NCI-H2029 (cell line): ENCODE measurements around the gene GALNT17.

Source experiments
- DNase-seq: peaks from one replicate; lab custom pipeline; 2025; lab: John Stamatoyannopoulos, UW

The GALNT17 gene

DNA sequence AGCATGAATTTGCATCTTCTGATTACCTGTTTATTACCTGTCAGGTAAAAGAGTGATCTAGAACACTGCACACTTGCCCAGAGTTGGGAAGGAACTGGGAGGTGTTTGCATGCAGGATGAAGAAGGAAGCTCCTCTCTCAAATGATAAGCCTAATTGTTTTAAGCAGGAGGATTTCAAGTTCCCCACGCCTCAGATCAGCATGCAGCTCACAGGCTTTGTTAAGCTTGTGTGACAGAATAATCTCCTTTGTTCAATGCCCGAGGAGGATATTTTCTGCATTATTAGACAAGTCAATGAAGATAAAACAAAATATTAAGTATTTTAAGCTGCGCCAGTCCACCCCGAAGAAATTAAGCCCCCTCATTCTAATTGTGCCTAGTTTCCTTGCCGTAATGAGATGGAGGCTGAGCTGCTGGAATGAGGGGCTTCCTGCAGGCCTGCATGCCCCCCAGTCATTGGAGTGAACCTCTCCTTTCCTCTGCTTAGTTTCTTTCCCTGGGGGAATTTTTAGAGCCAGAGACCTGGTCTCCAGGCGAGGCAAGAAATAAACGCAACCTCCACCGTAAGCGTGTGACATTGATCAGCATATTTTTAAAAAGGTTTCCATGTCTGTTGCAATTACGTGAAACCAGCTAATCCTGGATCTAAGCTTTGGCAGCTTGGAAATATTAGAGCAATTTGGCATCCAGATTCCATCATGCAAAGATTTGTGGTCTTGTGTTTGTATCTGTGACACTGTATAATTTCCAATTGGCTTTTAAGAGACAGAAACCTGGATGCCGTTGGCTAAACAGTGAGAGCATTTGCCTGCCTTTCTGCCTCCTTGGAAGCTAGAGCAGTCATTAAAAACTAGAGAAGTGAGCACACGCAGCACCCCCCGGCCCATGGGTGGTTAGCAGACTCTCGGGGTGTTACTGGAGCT is 376.0 kb downstream of the GALNT17 start:
- no peak for DNase-seq

DNA sequence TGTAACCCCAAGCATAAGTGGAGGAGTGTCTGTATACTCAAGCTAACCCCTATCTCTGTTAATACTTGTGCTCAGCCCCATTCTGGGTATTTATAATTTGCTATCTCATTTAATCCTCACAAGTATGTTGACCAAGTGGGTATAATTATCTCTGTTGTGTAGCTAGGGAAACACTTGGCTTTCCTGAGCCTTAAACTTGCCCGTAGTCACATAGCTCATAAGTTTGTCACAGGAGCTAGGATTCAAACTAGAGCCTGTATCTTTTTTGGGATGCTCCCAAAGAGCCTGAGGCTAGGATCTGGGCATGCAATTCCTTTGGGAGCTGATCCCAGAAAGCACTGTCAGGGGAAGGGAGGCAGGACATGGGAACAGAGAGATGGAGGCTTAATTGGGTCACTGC is 377.4 kb downstream of the GALNT17 start:
- no peak for DNase-seq

DNA sequence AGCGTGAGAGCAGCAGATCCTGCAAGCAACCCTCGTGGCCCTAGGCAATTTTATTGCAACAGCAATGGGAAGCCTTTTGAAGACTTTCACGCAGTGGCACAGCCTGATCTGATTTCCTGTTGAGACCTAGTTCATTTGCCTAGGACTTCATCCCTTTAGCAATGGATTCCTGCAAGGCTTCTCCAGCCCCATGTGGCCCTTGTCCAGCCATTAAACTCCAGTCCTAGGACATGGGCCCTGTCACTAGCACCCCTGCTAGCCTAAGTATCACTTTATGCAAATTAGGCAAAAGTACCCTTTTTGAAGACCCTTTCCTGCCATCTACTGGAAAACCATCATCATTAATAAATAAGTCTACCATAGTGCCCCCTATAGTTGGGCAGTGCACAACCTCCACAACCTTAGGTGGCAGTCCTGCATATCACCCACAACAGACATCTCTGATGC is 379.4 kb downstream of the GALNT17 start:
- peak; percentile 9 for DNase-seq

DNA sequence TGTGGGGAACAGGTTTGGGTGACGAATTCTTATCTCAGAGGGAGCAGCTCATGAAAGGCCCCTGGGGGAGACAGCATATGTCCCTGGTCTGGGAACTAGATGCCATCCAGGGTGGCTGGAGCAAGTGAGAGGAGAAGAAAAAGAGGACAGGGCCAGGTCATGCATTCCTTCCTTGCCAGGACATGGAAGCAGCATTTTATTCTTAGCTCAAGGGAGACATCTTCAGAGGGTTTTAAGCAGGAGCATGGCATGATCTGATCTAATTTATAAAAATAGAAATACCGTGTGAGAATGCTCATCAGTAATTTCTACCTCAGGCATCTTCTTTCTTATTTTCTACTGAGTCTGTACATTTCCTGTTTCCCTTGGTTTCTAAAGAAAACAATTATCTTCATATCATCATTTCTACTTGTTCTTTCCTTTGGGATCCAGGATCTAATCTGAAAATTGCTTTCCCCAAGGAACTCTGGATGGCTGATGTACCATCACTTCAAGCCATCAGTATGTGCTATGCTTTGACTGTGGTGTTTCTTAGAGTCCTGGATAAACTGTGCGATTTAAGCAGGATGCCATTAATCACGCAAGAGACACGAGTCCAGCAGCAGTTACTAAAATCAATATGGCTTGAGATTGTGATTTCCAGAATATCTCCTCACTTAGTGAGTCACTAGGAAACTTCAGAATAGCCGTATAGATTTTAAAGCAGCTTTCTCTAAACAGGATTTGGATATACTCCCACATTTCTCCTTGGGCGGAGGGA is 386.2 kb downstream of the GALNT17 start:
- no peak for DNase-seq

DNA sequence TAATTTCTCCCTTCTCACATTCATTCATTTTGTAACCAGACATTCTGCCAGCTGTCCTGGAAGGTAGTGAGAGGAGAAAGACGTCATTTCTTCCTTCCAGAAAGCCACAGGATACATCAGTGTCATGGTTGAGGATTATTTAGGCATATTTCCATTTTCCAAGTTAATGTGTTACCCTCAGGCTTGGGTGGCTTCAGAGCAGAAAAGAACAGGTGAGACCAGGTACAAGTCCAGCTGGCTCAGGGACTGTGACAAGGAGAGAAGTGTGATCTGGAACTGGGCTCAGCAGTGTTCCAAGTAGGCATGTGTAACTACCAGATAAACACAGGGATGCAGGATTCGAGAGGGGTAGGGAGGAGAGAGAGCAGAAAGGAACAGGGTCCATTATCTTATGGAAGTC is 386.9 kb downstream of the GALNT17 start:
- no peak for DNase-seq

DNA sequence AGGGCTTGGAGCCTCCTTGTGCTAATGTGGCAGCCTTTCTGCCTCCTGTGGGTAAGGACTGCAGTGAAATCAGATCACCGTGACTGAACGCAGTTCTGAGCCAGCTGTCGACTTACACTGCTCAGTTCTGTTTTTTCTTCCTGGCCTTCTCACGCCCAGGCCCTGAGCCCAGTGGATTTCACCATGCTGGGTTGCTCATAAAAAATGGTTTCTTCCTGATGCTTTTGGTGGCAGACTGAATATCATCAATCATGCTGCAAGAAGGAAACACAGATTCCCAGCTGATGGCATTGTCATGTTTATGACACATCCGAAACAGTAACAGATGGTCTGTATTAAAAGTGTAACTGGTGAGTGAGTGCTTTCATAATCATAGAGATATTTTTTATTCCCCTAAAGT is 389.6 kb downstream of the GALNT17 start:
- no peak for DNase-seq

DNA sequence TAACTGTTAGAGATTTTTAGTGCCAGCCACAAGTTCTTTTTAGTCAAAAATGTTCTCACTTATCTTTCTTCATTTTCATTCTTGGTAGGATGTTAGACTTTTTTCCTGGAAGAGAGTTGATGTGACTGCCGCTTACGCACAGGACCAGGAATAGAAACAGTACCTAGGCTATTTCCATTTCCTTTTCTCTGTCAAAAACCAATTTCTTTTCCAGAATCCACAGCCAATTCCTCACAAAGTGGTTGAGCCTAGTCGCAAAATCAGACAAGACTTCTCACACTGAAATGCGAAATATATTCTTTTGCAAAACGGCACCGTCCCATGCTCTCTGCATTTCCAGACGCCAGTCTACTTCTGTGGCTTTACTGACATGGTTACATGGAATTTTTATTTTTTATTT is 394.2 kb downstream of the GALNT17 start:
- no peak for DNase-seq

DNA sequence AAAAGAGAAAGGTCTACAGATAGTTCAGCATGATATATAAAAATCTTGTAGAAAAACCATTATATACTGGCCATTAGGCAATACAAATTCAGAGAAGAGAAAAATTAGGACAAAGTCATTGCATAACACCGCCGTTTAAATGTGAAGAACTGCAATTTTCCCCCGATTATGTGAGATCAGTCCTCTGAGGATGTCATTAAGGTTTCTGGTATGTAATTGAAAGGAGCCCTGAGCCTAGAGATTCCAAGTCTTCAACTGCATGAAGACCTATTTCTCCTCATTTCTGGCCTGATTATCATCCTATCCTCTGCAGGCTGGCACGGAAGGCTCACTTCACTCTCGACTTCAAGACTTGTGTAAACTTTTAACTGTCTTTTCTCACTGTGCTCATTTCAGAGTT is 395.3 kb downstream of the GALNT17 start:
- DNase-seq = no peak

DNA sequence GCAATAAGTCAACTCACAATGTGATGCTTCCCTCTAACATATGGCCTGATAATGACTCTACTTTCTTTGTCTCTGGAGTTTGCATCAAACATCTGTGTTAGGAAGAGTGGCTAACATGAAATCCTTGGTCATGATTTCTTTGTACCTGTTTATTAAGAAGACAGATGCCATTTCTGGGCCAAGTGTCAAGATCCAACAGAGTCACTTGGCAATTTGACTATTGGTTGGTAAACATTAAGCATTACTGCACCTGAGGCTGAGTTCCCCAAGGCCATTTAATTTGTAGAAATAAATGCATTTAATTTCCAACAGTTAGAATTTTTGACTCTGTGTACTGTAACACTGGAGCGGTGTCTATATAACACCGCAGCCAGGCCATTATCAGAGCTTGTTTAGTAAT is 403.7 kb downstream of the GALNT17 start:
- no peak for DNase-seq

DNA sequence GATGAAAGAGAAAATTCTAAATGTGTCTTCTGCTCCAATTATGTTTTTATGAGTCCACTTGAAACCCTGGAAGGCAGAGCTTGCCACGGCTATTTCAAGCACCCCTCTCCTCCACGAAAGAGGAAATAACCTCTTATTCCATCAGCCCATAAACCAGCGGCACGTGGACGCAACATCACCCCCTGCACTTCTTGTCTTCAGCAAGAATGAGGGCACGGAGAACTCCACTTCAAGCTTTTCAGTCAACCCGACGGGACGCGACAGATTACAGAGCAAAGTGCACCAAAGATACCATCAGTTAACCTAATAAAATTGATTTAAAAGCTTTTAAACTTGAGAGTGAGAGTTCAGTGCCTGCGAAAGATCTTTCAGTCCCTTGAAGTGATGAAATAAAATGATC is 406.3 kb downstream of the GALNT17 start:
- no peak for DNase-seq

DNA sequence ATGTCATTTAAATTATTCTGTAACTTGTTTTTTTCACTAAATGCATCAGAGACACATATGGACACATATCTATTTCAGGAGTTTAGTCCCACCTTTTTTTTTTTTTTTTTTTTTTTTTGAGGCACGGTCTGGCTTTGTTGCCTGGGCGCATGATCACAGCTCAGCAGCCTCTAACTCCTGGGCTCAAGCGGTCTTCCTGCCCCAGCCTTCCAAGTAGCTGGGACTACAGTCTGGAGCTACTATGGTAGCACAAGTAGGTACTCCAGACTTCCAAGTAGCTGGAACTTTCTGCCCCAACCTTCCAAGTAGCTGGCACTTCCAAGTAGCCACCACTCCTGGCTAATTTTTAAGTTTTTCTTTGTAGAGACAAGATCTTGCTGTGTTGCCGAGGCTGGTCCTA is 407.7 kb downstream of the GALNT17 start:
- no peak for DNase-seq

DNA sequence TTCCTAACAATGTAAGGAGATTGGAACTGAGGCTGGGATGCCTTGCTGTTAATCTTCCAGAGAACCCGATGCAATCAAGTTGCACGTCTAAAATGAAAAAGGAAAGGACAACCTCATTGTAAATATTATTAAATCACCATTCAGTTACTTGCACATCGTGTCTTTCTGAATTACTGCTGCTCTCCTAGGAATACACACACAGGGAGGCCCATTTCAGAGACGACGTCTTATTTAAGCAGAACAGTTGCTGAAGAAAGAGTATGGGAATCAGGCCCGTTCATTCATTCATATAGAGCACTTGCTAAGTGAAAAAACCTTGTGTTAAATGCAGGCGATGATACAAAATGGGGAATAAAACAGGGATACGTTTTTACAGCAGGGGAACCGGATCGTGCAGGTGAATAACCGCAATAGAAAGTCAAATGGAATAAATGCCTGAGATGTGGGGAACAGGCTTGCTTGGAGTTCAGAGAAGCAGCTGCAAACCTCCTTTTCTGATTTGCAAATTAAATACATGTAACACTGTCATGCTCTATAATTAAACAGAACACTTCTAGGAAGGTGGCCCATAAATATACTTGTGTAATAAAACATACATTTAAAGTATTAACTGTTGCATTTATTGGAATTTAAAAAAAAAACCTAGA is 409.9 kb downstream of the GALNT17 start:
- DNase-seq = no peak

DNA sequence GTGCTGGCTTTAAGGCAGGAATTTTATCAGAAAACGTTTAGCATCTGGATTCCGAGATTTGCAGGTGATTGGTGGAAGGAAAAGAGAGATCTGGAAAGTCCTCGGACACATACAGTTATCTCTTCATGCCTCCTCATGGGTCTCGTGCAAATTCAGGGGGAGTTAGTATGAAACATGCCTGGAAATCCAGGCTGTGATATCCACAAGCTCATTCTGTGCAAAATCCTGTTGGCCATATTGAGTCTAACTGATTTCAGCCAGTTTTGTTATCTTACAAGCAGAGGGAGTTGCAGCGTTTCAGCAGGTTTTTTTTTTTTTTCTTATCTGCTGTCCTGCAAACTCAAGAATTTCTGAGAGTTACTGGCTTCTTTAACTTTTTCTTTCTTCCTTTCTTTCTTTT is 411.5 kb downstream of the GALNT17 start:
- no peak for DNase-seq

DNA sequence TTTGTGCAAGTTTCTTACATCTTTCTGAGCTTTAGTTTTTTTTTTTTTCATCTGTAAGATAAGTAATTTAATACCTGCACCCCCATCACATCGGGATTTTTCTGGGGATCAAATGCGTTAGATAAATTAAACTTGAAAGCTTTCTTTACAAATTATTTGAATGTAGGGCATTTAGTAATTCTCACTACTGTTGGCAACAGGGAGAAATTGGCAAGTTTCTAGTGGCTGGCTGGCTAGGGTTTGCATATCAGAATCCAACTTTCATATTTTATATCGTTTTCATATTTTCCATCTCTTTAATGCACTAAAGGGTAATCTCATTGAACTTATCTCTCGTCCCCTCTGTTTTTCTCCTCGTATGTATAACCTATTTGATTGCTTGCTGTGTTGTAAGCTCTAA is 412.9 kb downstream of the GALNT17 start:
- DNase-seq = no peak

DNA sequence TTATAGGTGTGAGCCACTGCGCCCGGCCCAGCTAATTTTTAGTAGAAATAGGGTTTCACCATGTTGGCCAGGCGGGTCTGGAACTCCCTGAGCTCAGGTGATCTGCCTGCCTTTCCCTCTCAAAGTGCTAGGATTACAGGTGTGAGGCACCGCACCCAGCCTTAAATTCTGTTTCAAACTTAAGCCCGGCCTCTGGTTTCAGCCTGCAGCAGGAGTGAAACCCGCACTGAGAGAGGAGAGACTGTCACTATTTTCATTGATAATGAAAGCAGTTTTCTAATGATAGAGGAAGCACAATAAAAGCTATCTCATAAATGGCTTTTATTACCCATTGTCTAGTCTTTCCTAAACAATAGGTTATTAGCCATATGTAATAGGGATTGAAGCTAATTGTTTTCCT is 415.5 kb downstream of the GALNT17 start:
- DNase-seq = no peak

DNA sequence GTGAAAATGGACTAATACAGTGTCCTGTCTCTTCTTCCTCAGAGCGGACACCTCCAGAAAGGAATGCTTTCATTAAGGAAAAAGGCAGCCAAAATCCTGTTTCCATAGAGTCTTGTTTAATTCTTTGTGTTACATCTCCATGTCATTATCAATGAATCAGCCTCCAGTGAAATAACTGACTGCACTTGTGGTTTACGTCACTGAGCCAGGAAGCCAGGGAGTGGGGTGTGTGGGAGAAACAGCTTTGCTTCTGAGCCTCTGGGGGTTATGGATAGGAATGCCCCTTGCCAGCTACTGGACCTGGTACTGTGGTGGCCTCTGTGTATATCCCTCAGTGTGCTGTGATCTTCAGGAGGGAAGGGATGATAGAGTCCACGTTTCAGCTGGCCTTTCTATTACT is 416.8 kb downstream of the GALNT17 start:
- no peak for DNase-seq

DNA sequence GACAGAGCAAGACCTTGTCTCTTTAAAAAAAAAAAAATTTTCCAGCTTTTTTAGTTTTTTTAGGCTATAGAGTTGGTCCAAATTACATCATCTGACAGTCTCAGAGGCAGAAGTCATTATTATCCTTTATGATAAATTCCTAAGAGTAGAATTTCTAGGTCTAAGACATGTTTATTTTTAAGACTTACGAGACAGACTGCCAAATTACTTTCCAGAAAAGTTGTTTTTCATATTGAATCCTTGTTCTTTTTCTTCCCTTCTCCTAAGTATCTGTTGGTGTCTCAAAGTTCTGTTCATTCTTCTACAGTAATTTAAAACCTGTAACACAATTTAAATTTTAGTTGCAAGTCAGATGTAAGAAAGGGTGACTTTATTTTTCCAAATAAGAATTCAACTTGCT is 421.4 kb downstream of the GALNT17 start:
- DNase-seq = no peak

DNA sequence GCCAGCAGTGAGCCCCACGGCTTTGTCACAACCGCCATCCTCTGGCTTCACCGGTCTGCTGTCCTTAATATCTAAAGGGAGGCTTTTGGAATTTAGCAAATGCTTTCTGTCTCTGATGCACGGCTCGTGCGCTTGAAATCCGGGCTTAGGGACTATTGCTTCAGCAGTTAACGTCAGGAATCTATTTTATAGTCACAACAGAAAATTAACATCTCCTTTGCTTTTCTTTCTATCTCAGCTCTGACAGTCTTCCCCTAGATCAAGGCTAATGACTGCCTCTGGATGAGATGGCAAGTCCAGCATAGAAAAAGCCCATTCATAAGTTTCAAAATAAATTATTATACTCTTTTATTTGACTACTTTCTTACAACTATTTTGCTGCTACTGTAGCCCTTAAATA is 423.8 kb downstream of the GALNT17 start:
- no peak for DNase-seq

DNA sequence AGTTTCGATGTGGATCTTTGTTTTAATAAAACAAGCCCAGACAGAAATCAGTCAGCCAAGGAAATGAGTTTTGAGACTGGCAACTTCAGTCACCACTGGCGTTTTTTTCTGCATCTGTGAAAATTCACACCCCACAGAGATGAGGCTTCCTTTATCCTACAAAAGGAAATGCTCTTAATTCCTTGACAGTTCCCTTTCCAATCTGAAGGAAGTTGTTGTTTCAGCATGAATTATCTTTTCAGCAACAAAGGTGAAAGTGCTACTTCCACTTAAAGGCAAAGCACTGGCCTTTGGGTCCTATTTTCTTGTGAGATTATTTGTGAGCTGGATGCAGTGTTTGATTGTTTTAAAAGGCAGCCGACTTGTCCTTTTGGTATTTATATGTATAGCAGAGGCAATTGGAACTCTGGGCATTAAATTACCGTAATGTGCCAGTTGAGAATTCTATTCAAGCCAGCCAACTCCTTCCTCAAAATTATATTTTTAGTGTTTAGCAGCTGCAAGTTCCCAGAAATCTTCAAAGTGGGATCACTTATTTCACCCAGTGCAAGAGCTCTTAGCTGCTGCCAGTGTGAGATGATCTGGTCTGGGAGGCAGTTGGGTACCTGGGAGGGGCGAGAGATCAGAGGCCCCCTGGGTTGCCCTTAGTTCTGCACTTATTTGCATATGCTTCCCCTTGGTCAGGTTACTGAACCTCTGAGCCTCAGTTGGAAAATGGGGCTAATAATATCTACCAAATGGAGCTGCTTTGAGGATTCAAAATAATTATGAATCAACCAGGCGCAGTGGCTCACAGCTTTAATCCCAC is 427.1 kb downstream of the GALNT17 start:
- no peak for DNase-seq

DNA sequence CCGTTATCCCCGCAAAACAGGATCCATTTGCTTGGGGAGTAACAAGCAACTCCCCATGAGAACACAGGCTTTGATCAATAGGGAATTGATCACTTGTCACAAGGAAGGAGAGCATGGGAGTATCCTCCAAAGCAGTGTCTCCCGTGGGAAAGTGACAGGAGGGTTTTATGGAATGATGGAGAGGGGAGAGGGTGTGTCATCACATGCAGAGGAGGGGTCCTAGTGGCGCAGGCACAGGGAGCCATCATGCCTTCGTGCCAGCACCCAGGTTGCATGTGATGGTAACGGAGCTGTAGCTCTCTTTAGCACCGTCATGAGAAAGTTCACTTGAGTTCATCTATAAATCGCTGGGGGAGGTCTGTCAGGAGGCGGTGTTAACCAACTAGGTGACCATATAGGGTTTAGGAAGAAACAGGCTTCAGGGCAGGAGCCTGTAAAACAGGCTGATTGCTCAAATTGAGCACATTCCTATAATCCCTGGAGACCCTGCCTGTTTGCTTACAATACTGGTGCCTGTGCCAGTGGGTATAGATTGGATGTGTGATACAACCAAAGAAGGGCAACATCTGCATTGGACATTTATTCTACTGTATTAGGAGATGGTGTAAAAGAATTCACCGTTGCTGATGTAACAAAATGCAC is 428.5 kb downstream of the GALNT17 start:
- no peak for DNase-seq

DNA sequence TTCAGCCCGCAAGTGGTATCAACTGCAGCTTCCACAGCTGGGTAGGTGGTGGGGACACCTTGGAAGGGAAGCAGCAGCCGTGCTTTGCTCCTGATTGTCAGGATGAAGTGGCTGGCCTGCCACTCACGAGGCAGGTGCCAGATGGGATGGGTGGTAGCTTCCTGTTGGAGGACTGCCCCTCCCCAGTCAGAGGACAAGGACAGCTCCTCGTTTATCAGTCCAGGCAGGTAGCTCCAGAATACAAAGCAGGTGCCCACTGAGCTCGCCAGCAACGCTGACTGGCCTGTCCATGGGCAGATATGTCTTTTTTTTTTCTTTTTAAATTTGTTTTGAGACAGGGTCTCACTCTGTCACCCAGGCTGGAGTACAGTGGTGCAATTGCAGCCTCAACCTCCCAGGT is 431.3 kb downstream of the GALNT17 start:
- DNase-seq = no peak
